K562 (cell line): ENCODE measurements around the gene ELF2. TPM values are rescaled to one million over a fixed set of nuclear protein-coding genes. Genes with fewer than 3 reads are reported as not detected.

Experiments used
- BCL6 ChIP-seq: fragments of 250-450 bp; sonication (Bioruptor Pico); IDR thresholded peaks from 2 replicates; pipeline ENCODE4 v1.4.0; 2020
- CBX1 ChIP-seq: sonication (generic); IDR thresholded peaks from 2 replicates; pipeline ENCODE4 v1.6.1; 2016; ENCODE audit warnings: antibody characterized with exemption, low read depth, mild to moderate bottlenecking
- CBX8 ChIP-seq: fragments of 200-600 bp; sonication (generic); IDR thresholded peaks from 2 replicates; pipeline ENCODE4 v1.6.1; 2012; ENCODE audit warnings: borderline replicate concordance, mixed run types, low read depth, mild to moderate bottlenecking, moderate library complexity, mixed read lengths, low read length, control low read depth, inconsistent platforms; ENCODE audit not compliant: poor library complexity, severe bottlenecking; ENCODE audit errors: extremely low read depth
- COPS2 ChIP-seq: fragments of 450-650 bp; conservative IDR thresholded peaks from 2 replicates; pipeline ENCODE4 v1.6.1; 2016; ENCODE audit warnings: mild to moderate bottlenecking, moderate library complexity
- FOSL1 ChIP-seq: fragments of 200-800 bp; sonication (Bioruptor generic); conservative IDR thresholded peaks from 2 replicates; pipeline ENCODE4 v1.6.1; 2016; ENCODE audit warnings: missing genetic modification characterization, missing compliant biosample characterization
- HIVEP1 ChIP-seq: fragments of 250-450 bp; sonication (Bioruptor Pico); IDR thresholded peaks from 2 replicates; pipeline ENCODE4 v1.4.0; 2020; ENCODE audit warnings: mild to moderate bottlenecking
- HMBOX1 ChIP-seq: sonication (generic); IDR thresholded peaks from 2 replicates; pipeline ENCODE4 v1.6.1; 2016
- JUN ChIP-seq, 2 experiments: sonication (generic) in 1 of 2; formaldehyde crosslinking in 1 of 2; IDR thresholded peaks; 2 replicates each; pipeline versions ENCODE4 v1.6.1 to v1.8.0; 2012 to 2022; ENCODE audit warnings: borderline replicate concordance in 2 of 2, mild to moderate bottlenecking in 2 of 2, improper control_type of control experiment in 1 of 2, low read depth in 1 of 2, low read length in 1 of 2, missing genetic modification reagents in 1 of 2
- KLF6 ChIP-seq: fragments of 250-450 bp; sonication (Bioruptor Pico); IDR thresholded peaks from 2 replicates; pipeline ENCODE4 v1.4.0; 2020; ENCODE audit warnings: mild to moderate bottlenecking, moderate library complexity, borderline replicate concordance
- MXI1 ChIP-seq: IDR thresholded peaks from 2 replicates; pipeline ENCODE4 v1.6.1; 2011; ENCODE audit warnings: low read depth, mild to moderate bottlenecking, improper control_type of control experiment, low read length
- MYC ChIP-seq, 2 experiments: fragments of 250-450 bp in 1 of 2; sonication (Bioruptor Pico) in 1 of 2; IDR thresholded peaks; 2 replicates each; pipeline versions ENCODE4 v1.5.1 to v1.6.1; 2012 to 2021; ENCODE audit warnings: low read depth in 2 of 2, borderline replicate concordance in 1 of 2, improper control_type of control experiment in 1 of 2, low read length in 1 of 2, mild to moderate bottlenecking in 1 of 2, moderate library complexity in 1 of 2
- NR3C1 ChIP-seq: sonication (generic); formaldehyde crosslinking; IDR thresholded peaks from 2 replicates; pipeline ENCODE4 v1.8.1; 2022; ENCODE audit warnings: missing genetic modification reagents
- RREB1 ChIP-seq: fragments of 250-450 bp; sonication (Bioruptor Pico); IDR thresholded peaks from 2 replicates; pipeline ENCODE4 v1.4.0; 2020
- SAFB ChIP-seq: fragments of 200-400 bp; formaldehyde crosslinking; IDR thresholded peaks from 2 replicates; pipeline ENCODE4 v1.6.1; 2017; ENCODE audit warnings: low read depth, low read length, borderline replicate concordance
- SMAD1 ChIP-seq: fragments of 150-350 bp; IDR thresholded peaks from 2 replicates; pipeline ENCODE4 v1.6.1; 2014; ENCODE audit warnings: low read length, low read depth; ENCODE audit not compliant: partially characterized antibody
- SMC3 ChIP-seq: conservative IDR thresholded peaks from 2 replicates; pipeline ENCODE4 v1.6.1; 2011; ENCODE audit warnings: low read depth, low read length, improper control_type of control experiment; ENCODE audit not compliant: insufficient read depth
- ZNF140 ChIP-seq: fragments of 250-450 bp; sonication (Bioruptor Pico); IDR thresholded peaks from 2 replicates; pipeline ENCODE4 v1.8.0; 2021; ENCODE audit warnings: moderate library complexity, mild to moderate bottlenecking, inconsistent platforms
- ZNF232 ChIP-seq: sonication (generic); formaldehyde crosslinking; IDR thresholded peaks from 2 replicates; pipeline ENCODE4 v1.8.0; 2022; ENCODE audit warnings: mild to moderate bottlenecking, missing genetic modification reagents
- ZNF766 ChIP-seq: fragments of 200-800 bp; sonication (Bioruptor generic); conservative IDR thresholded peaks from 2 replicates; pipeline ENCODE4 v1.6.1; 2016; ENCODE audit warnings: missing genetic modification characterization, missing compliant biosample characterization
- polyA plus RNA-seq, 8 experiments: library from polyadenylated mRNA; depleted of rRNA in 4 of 8; stranded (reverse) in 5 of 8; unstranded in 3 of 8; fragments of >200 nt; fragmentation: Nextera tagmentation in 2 of 8; fragmentation: Illumina TruSeq in 1 of 8; extraction: Ambion mirVana in 2 of 8; extraction: Trizol in 1 of 8; gene quantifications; 2 replicates each; pipeline versions ENCODE4 v1.2.1 to v1.2.3, GENCODE V29; 2011 to 2014; ENCODE audit warnings: inconsistent platforms in 1 of 8, missing spikeins in 1 of 8
- total RNA-seq, 7 experiments: library from RNA; depleted of rRNA in 6 of 7; stranded (reverse); fragments of >200 nt in 6 of 7; fragmentation: Illumina TruSeq in 2 of 7; extraction: Trizol in 2 of 7; gene quantifications; 2 replicates each; pipeline versions ENCODE4 v1.2.1 to v1.2.3, GENCODE V29; 2011 to 2021; ENCODE audit warnings: low replicate concordance in 1 of 7

The ELF2 gene
- total and polyA plus RNA-seq, 9 of the 15 experiments (the other 6 are each of a cell fraction or from before 2014, with no cell fraction given): 9.4 to 58.7 (median 41.6) TPM

- TF ChIP-seq KLF6 (CRISPR knock-in tag): no peak
- peak; percentile 100 for TF ChIP-seq HMBOX1
- no peak for TF ChIP-seq SMC3
- TF ChIP-seq BCL6 (CRISPR knock-in tag): no peak
- no peak for TF ChIP-seq HIVEP1
- no peak for TF ChIP-seq ZNF140 (CRISPR knock-in tag)
- no peak for TF ChIP-seq CBX8
- peak; percentile 77; the same call in 1 of the 2 replicates for TF ChIP-seq JUN (IDR thresholded peaks at IDR 0.05; ENCODE audit: borderline replicate concordance, low read depth, low read length)
- no peak for TF ChIP-seq JUN (CRISPR knock-in tag; IDR thresholded peaks at IDR 0.05; ENCODE audit: borderline replicate concordance)
- TF ChIP-seq ZNF232 (CRISPR knock-in tag): no peak
- TF ChIP-seq SAFB: no peak
- peak; percentile 91 for TF ChIP-seq FOSL1 (tag)
- no peak for TF ChIP-seq NR3C1
- TF ChIP-seq RREB1 (CRISPR knock-in tag): no peak
- TF ChIP-seq MYC (IDR thresholded peaks at IDR 0.05; ENCODE audit: low read depth, low read length): 0 out of 2 replicates have a peak, but pooled peaks have one; percentile 30
- TF ChIP-seq MYC (CRISPR knock-in tag; IDR thresholded peaks at IDR 0.05; ENCODE audit: borderline replicate concordance, low read depth): no peak
- no peak for TF ChIP-seq CBX1
- TF ChIP-seq COPS2: no peak
- no peak for TF ChIP-seq SMAD1
- TF ChIP-seq MXI1: no peak
- TF ChIP-seq ZNF766 (CRISPR knock-in tag): peak; percentile 69; the same call in 1 of the 2 replicates
These were observed 4.9 kb downstream of the ELF2 start (continued) for GRCh38 chr4:139171876-139172691.
